Suprapubic skin (tissue), 4 donors: ENCODE measurements around the gene CAMKK1. TPM values are rescaled to one million over a fixed set of nuclear protein-coding genes. Genes with fewer than 3 reads are reported as not detected.

Experiments used
- DNase-seq, 2 donors: peaks; one replicate each; pipeline ENCODE4 v3.0.0-alpha.2; 2019; ENCODE audit warnings: low spot score in 2 of 2
- H3K27ac ChIP-seq: fragments of 200-600 bp; sonication (generic); one replicate; pipeline ENCODE4 v1.5.1; 2019
- H3K27me3 ChIP-seq: fragments of 200-600 bp; sonication (generic); one replicate; pipeline ENCODE4 v1.5.1; 2019
- H3K36me3 ChIP-seq: fragments of 200-600 bp; sonication (generic); one replicate; pipeline ENCODE4 v1.5.1; 2019
- H3K4me1 ChIP-seq: fragments of 200-600 bp; sonication (generic); one replicate; pipeline ENCODE4 v1.5.1; 2019
- H3K4me3 ChIP-seq: fragments of 200-600 bp; sonication (generic); one replicate; pipeline ENCODE4 v1.5.1; 2019; ENCODE audit warnings: mild to moderate bottlenecking
- H3K9me3 ChIP-seq: fragments of 200-600 bp; sonication (generic); one replicate; pipeline ENCODE4 v1.5.1; 2019
- EP300 ChIP-seq: sonication (generic); formaldehyde crosslinking; IDR thresholded peaks from one replicate; pipeline ENCODE4 v1.6.1; 2017; ENCODE audit warnings: antibody characterized with exemption
- POLR2A ChIP-seq, 2 donors: fragments of 450-650 bp; IDR thresholded peaks; one replicate each; pipeline ENCODE4 v1.6.1; 2017; ENCODE audit warnings: antibody characterized with exemption in 2 of 2, mild to moderate bottlenecking in 2 of 2, moderate library complexity in 2 of 2
- POLR2AphosphoS5 ChIP-seq, 3 donors: sonication (generic); formaldehyde crosslinking; IDR thresholded peaks; one replicate each; pipeline ENCODE4 v1.6.1; 2017; ENCODE audit warnings: antibody characterized with exemption in 3 of 3
- WGBS: methylation state at CpG from one replicate; pipeline ENCODE4 v1.1.5; 2018; 5-methylcytosine and 5-hydroxymethylcytosine counted together
- total RNA-seq, 4 donors: library from RNA; depleted of rRNA; stranded (reverse); fragments of >200 nt; gene quantifications; one replicate each; pipeline ENCODE4 v1.1.0, GENCODE V29; 2016
- TF ChIP-seq, protein P1 (sequence below), 2 donors: fragments of 200-600 bp in 1 of 2; fragments of 450-650 bp in 1 of 2; sonication (generic) in 1 of 2; IDR thresholded peaks; one replicate each; pipeline ENCODE4 v1.5.1; 2016 to 2019; ENCODE audit warnings: antibody characterized with exemption in 2 of 2, mild to moderate bottlenecking in 1 of 2, moderate library complexity in 1 of 2

CAMKK1 gene
- total RNA-seq, 4 donors from 2014 or later, result 10.8 to 17.3 (median 12.9) TPM

DNA sequence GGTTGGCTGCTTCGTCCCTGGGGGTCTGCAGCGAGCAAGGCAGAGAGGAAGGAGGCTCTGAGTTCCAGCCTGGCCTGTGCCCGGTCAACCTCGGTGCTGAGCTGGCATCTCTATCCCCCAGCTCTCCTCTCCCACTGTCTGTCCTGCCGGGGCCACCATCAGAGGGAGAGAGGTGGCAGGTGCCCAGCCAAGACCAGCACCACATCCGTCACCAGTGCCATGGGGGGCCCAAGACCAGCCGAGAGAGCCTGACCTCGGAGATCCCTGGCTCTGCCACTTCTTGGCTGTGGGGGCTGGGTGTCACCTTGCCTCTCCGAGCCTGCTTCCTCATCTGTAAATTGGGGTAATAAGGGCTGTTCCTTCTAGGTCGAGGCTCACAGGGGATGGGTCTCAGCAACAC, 24.0 kb upstream of the CAMKK1 start:
- Histone ChIP-seq H3K36me3 (no peaks in the 10 kb centered on the region), H3K27me3 (no peaks in the 10 kb centered on the region), H3K4me1 (peaks cover 21% of the 10 kb centered on the region), H3K27ac (no peak overlapping the region), H3K4me3 (no peak overlapping the region), H3K9me3 (no peaks in the 10 kb centered on the region)
- DNase-seq, result no peak
- no CpG with 5 or more reads among the region's 10 CpGs for WGBS
- no peak for TF ChIP-seq POLR2A (IDR thresholded peaks at IDR 0.05)
- TF ChIP-seq EP300, result no peak
- TF ChIP-seq, protein P1, sequence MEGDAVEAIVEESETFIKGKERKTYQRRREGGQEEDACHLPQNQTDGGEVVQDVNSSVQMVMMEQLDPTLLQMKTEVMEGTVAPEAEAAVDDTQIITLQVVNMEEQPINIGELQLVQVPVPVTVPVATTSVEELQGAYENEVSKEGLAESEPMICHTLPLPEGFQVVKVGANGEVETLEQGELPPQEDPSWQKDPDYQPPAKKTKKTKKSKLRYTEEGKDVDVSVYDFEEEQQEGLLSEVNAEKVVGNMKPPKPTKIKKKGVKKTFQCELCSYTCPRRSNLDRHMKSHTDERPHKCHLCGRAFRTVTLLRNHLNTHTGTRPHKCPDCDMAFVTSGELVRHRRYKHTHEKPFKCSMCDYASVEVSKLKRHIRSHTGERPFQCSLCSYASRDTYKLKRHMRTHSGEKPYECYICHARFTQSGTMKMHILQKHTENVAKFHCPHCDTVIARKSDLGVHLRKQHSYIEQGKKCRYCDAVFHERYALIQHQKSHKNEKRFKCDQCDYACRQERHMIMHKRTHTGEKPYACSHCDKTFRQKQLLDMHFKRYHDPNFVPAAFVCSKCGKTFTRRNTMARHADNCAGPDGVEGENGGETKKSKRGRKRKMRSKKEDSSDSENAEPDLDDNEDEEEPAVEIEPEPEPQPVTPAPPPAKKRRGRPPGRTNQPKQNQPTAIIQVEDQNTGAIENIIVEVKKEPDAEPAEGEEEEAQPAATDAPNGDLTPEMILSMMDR (IDR thresholded peaks at IDR 0.05), result no peak

DNA sequence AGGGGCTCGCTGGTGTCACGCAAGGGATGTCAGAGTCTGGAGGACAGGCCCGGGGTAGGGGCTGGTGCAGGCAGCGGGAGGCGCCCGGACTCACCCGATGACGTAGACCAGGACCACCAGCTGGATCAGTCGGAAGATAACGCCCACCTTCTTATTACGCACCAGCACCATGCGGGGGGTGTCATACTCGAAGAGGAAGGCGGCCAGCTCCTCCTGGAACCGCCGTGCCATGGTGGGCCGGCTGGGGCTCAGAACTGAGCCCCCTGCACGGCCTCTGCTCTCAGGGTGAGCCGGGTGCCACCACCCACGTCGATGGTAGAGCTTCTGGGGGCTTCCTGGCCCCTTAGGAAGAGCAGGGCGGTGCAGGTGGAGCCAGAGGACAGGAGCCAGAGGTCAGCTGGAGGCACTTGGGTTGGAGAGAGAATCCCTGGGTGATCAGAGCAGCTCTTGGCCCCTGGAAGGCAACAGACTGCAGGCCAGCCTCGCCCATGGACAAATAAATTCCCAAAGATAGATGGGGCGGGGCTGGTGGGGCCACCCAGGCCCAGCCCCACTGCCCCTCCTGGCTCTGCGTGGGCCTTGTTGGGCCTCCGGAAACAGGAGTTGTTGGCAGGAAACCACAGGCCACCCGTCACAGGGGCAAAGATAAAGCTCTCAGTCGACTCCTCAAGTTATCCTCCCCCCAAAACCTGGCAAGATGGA, 23.3 kb upstream of the CAMKK1 start, which contains the start of gene P2RX1:
TSS of gene P2RX1 (minus strand) at position 471 of the 702 bp plus-strand sequence. CDS start at position 231, 240 bp downstream.
- Histone ChIP-seq H3K27me3 (no peaks in the 10 kb centered on the region), H3K9me3 (no peaks in the 10 kb centered on the region), H3K27ac (no peak within 1 kb of the TSS), H3K36me3 (no peaks in the 10 kb centered on the region), H3K4me1 (peaks cover 25% of the 10 kb centered on the region), H3K4me3 (peak within 1 kb of the TSS; percentile 14)
- DNase-seq, result no peak
- 70% methylated on average over 10 of the region's 28 CpGs for WGBS
- TF ChIP-seq EP300, result no peak
- TF ChIP-seq POLR2A (IDR thresholded peaks at IDR 0.05), result no peak
- TF ChIP-seq POLR2AphosphoS5 (IDR thresholded peaks at IDR 0.05), result no peak
- TF ChIP-seq, protein P1 (IDR thresholded peaks at IDR 0.05), result no peak

DNA sequence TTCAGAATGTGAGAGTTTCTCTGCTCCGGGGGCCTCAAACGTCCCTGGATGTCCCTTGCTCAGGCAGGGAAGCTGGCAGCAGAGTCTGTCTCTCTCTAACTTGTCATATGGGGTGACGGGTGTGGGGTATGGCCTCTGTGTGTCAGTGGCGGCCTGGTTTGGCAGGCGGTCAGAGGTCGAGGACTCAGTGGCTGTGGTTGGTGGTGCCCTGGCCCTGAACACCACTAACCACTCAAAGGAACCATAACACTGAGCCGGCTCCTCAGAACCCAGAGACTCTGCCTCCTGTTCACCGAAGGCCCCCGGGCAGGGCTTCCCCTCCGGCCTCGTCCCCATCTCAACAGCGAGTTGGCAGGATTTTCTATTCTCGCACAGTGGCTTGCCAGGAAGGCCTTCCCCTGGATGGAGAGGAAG, 22.7 kb upstream of the CAMKK1 start:
- Histone ChIP-seq H3K4me1 (peaks cover 27% of the 10 kb centered on the region), H3K4me3 (no peak overlapping the region), H3K36me3 (no peaks in the 10 kb centered on the region), H3K27ac (no peak overlapping the region), H3K27me3 (no peaks in the 10 kb centered on the region), H3K9me3 (no peaks in the 10 kb centered on the region)
- WGBS, result 67% methylated on average over 2 of the region's 13 CpGs
- DNase-seq, result no peak
- TF ChIP-seq EP300 (no peak), POLR2A (IDR thresholded peaks at IDR 0.05) (no peak), POLR2AphosphoS5 (IDR thresholded peaks at IDR 0.05) (no peak)
- TF ChIP-seq, protein P1 (IDR thresholded peaks at IDR 0.05), result no peak

DNA sequence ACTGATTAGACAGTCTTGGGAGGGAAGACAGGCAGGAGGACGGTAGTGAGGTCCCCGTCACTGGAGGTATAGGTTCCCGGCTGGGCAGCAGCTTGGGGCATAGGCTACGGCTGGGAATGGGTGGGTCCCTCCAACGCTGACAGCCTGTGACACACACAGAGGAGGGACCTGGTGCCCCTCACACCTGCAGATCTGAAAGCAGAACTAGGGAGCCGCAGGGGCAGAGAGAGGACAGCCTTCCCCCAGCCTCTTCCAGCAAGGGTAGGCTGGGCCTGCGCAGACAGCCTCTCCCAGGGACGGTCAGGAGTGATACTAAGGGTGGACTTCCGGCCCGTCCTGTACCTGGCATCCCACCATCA, 21.4 kb upstream of the CAMKK1 start:
- DNase-seq, result no peak
- WGBS, result 70% methylated on average over 2 of the region's 10 CpGs
- Histone ChIP-seq H3K36me3 (no peaks in the 10 kb centered on the region), H3K27ac (no peak overlapping the region), H3K4me1 (peaks cover 27% of the 10 kb centered on the region), H3K9me3 (no peaks in the 10 kb centered on the region), H3K27me3 (no peaks in the 10 kb centered on the region), H3K4me3 (no peak overlapping the region)
- TF ChIP-seq EP300 (no peak), POLR2AphosphoS5 (IDR thresholded peaks at IDR 0.05) (no peak), POLR2A (IDR thresholded peaks at IDR 0.05) (no peak)
- TF ChIP-seq, protein P1 (IDR thresholded peaks at IDR 0.05), result no peak

DNA sequence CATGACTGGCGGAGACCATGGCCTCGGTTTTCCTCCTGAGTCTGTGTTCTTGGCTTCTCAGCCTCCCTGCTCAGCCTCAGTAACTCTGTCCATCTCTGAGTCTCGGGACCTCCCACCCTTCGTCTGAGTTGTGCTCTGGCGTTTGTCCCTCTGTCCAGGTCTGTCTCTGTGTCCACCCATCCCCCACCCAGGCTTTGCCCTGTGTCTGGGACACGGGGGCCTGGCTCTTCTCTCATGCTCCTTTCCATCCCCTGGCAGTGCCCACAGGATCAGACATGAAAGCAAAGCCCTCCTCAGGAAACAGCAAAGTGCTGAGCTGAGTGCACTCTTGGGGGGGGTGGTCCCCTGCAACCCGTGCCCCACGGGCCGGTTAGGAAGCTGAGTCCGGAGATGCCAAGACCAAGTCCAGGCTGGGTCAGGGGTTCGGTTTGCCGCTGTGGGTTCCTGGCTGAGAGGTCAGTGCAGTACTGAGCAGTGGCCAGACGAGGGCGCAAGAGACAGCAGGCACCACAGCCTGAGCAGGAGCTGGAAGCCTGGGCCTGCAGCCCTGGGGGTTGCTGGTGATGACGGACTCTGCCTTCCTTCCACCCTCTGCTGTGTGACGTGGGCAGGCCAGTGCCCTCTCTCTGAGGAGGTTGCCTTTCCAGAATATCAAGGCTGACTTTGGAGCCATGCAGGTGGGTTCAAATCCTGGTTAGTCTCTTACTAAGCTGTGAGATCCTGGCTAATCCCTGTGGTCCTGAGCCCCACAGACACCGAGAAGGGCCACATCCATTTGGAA, 20.9 kb upstream of the CAMKK1 start:
- TF ChIP-seq EP300, result no peak
- TF ChIP-seq POLR2A (IDR thresholded peaks at IDR 0.05), result no peak
- TF ChIP-seq POLR2AphosphoS5 (IDR thresholded peaks at IDR 0.05), result no peak
- TF ChIP-seq, protein P1 (IDR thresholded peaks at IDR 0.05), result peak; percentile 80 to 98
- WGBS, result 66% methylated on average over 6 of the region's 17 CpGs
- Histone ChIP-seq H3K36me3 (no peaks in the 10 kb centered on the region), H3K9me3 (no peaks in the 10 kb centered on the region), H3K27me3 (no peaks in the 10 kb centered on the region), H3K4me3 (no peak overlapping the region), H3K4me1 (peaks cover 27% of the 10 kb centered on the region), H3K27ac (no peak overlapping the region)
- DNase-seq, result peak in 1 of 2 donors; percentile 90
